GM20431 (cell line): Measurements from ENCODE around the gene SAMD4B.
"Not testable (repeated sequence)": the region's sequence is repeated elsewhere in the genome, so short reads cannot be mapped to it uniquely, and the experiment has no call there.

Source experiments
- in situ Hi-C: fragments of 300-500 bp; cut with MseI, MboI; formaldehyde crosslinking; loops from one replicate; pipeline ENCODE4 v1.15.0; 2020; ENCODE audit warnings: low sequenced_read_pairs; ENCODE audit not compliant: unreplicated experiment

SAMD4B gene

GRCh38 chr19:39332293-39332692 lies 9.9 kb upstream of the SAMD4B start:
- in situ Hi-C loops: no loop called here

- in situ Hi-C loops: not testable (repeated sequence)
These were observed 9.5 kb upstream of the SAMD4B start for GRCh38 chr19:39332738-39333137.

GRCh38 chr19:39333507-39333906 lies 8.7 kb upstream of the SAMD4B start:
- in situ Hi-C loops: no loop called here

GRCh38 chr19:39334444-39334976 lies 7.7 kb upstream of the SAMD4B start:
- in situ Hi-C loops: no loop called here

- in situ Hi-C loops: no loop called here
These were observed 7.1 kb upstream of the SAMD4B start for GRCh38 chr19:39335168-39335548.

- in situ Hi-C loops: no loop called here
These were observed 5.7 kb upstream of the SAMD4B start for GRCh38 chr19:39336483-39336882.

GRCh38 chr19:39339674-39340073 lies 2.5 kb upstream of the SAMD4B start:
- in situ Hi-C loops: no loop called here

- in situ Hi-C loops: not testable (repeated sequence)
These were observed 2.1 kb upstream of the SAMD4B start for GRCh38 chr19:39340156-39340555.

GRCh38 chr19:39341129-39341718 lies 997 bp upstream of the SAMD4B start:
- in situ Hi-C loops: no loop called here

- in situ Hi-C loops: no loop called here
These were observed 555 bp downstream of the SAMD4B start for GRCh38 chr19:39342647-39343305.

GRCh38 chr19:39345956-39346355 lies 3.7 kb downstream of the SAMD4B start:
- in situ Hi-C loops: no loop called here

GRCh38 chr19:39347332-39348164 lies 5.3 kb downstream of the SAMD4B start:
- in situ Hi-C loops: no loop called here

GRCh38 chr19:39349326-39349725 lies 7.1 kb downstream of the SAMD4B start:
- in situ Hi-C loops: no loop called here

GRCh38 chr19:39350156-39350555 lies 7.9 kb downstream of the SAMD4B start:
- in situ Hi-C loops: no loop called here

GRCh38 chr19:39351537-39352064 lies 9.4 kb downstream of the SAMD4B start:
- in situ Hi-C loops: no loop called here

GRCh38 chr19:39352381-39353255 lies 10.4 kb downstream of the SAMD4B start:
- in situ Hi-C loops: no loop called here

GRCh38 chr19:39355253-39355652 lies 13.0 kb downstream of the SAMD4B start:
- in situ Hi-C loops: no loop called here

- in situ Hi-C loops: no loop called here
These were observed 13.9 kb downstream of the SAMD4B start for GRCh38 chr19:39356073-39356472.

- in situ Hi-C loops: no loop called here
These were observed 14.4 kb downstream of the SAMD4B start for GRCh38 chr19:39356647-39357046.

GRCh38 chr19:39359026-39359425 lies 16.8 kb downstream of the SAMD4B start:
- in situ Hi-C loops: no loop called here
